Stimulated activated CD4-positive, alpha-beta T cell treated with anti-CD3 and anti-CD28 coated beads, Interleukin-1b, Interleukin-23, amount 100 ng/mL, for 1 hour (primary cell): ENCODE measurements around the gene NUDT17.
"Not testable (repeated sequence)": the region's sequence is repeated elsewhere in the genome, so short reads cannot be mapped to it uniquely, and the experiment has no call there.

Experiments
- DNase-seq, 2 donors: peaks; one replicate each; pipeline ENCODE4 v3.0.0-alpha.2; 2020; ENCODE audit warnings: low read depth in 2 of 2

The NUDT17 gene, protein sequence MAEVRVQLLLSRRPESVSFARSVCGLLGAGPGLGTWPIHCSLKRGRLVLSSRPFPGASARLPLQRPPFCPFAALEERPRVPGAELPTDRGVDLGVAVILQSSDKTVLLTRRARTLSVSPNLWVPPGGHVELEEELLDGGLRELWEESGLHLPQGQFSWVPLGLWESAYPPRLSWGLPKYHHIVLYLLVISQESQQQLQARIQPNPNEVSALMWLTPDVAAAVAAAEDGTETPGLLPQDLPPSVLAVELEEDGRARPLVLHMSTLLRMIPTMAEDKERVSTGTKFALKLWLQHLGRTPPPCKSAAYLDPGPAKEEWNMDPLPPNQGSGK

DNA sequence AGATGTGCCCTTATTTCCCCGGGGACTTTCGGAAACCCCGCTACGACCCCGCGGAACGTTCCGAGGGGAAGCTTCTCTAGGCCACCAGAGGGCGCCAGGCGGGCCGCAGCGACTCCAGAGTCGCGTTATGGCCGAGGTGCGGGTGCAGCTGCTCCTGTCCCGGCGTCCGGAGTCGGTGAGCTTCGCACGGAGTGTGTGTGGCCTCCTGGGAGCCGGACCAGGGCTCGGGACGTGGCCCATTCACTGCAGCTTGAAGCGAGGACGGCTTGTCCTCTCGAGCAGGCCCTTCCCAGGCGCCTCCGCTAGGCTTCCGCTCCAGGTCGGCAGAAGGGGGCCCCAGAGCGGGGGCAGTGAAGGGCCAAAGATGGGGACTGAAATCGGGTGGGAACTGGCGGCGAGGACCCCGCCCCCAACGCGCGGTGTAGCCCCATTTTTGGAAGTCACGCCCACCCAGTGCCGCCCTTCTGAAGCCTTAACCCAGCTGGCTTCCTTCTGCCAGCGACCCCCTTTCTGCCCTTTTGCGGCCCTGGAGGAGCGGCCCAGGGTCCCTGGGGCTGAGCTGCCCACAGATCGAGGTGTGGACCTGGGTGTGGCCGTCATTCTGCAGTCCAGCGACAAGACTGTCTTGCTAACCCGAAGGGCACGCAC, at the start of gene NUDT17:
Gene NUDT17 (plus strand): TSS at position 117 of the 648 bp plus-strand sequence. CDS start 11 bp downstream, at position 128.
- DNase-seq: peak; percentile 44 to 58

DNA sequence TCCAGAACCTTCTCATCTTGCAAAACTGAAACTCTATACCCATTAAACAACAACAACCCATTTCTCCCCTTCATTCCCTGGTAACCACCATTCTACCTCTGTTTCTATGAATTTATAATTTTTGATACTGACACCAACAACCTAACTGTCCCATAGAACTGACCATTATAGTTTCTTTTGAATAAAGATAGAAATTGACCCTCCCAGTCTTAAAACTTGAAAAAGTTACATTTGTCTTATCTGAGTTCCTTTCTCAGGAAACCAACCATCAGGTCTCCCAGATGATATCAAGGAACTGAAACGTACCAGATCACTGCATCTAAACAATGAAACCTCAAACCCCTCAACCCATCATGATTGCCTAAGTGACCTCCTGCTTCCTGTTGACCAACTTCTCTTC, 48.7 kb upstream of the NUDT17 start:
- no peak for DNase-seq

DNA sequence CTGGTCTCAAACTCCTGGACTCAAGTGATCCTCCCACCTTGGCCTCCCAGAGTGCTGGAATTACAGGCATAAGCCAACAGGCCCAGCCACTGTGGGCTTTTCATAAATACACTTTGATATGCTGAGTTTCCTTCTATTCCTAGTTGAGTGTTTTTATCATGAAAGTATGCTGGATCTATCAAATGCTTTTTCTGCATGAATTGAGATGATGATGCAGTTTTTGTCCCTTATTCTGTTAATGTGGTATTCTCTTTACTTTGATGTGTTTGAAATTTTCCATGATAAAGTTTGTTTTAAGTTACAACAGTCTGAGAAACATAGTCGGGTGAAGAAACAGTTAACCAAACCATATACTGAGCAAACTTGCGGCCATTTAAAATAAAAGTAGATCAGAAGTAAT, 45.6 kb upstream of the NUDT17 start:
- no peak for DNase-seq

DNA sequence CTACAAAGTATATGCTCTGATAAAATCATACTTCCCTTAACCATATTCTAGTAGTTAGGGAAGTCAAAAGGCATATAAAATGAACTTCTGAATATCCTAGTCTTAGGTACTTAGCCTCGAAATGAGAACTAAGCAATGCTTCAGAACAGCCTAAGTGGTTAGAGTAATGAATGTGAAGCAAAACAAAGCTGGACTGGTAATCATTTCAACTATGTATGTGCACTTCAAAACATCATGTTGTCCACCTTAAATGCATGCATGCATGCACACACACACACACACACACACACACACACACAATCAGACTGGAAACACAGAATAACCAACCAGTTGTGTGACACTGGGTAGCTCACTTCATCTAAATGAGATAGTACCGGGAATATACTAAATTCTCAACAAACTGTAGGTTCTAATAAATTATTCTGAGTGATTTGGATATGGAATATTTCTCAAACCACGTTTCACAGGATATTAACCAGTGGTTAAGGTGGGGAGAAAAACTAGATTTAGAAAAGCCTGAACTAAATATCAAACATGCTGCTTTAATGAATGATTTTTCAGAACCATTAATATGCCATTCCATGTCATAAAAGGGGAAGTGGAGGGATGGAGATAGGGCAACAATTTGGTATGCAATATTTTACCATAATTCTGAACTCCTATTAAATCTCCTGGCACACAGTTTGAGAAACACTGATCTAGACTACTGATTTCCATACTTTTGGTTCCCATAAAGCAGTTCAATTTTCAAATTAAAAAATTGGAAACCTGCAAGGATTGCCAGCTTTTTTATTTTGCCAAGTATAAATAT, 41.0 kb upstream of the NUDT17 start:
- no peak for DNase-seq

DNA sequence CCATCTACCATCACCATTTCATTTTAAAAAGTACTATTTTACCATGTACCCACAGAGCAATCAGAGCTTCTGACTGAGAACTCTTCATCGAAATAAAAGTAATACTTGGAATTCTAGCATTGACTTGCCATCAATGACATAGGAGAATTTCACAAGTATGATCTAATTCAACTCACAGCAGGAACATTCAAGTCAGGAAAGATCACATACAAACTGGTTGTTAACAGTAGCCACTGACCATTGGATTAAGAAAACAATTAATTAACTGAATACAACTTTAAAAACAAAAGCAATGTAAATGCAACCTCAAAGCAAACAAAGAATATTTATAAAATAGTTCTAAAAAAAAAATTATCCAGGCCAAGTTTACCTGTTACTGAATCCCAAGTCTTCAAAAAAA, 40.4 kb upstream of the NUDT17 start:
- no peak for DNase-seq

DNA sequence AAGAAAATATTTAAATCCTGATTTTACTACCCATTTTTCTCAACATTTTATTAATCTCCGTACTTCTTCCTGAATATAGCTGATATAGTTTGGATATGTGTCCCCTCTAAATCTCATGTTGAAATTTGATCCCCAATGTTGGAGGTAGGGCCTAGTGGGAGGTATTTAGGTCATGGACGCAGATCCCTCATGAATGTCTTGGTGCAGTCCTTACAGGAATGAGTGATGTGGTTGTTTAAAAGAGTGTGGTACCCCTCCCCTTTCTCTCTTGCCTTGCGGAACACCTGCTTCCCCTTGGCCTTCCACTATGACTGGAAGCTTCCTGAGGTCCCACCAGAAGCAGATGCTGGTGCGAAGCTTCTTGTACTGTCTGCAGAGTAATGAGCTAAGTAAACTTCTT, 39.0 kb upstream of the NUDT17 start:
- DNase-seq: no peak

DNA sequence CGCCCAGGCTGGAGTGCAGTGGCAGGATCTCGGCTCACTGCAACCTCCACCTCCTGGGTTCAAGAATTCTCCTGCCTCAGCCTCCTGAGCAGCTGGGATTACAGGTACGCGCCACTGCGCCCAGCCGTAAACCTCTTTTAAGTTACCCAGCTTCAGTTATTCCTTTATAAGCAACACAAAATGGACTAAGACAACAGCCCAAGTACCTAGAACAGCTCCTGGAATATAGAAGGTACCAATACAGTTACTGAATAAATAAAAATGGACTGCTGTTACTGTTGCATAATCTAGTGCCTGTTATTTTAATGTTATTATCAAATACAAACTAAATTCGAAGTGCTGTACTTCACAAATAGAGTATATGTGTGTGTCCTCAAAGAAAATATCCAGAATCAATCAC, 38.6 kb upstream of the NUDT17 start:
- DNase-seq: no peak

DNA sequence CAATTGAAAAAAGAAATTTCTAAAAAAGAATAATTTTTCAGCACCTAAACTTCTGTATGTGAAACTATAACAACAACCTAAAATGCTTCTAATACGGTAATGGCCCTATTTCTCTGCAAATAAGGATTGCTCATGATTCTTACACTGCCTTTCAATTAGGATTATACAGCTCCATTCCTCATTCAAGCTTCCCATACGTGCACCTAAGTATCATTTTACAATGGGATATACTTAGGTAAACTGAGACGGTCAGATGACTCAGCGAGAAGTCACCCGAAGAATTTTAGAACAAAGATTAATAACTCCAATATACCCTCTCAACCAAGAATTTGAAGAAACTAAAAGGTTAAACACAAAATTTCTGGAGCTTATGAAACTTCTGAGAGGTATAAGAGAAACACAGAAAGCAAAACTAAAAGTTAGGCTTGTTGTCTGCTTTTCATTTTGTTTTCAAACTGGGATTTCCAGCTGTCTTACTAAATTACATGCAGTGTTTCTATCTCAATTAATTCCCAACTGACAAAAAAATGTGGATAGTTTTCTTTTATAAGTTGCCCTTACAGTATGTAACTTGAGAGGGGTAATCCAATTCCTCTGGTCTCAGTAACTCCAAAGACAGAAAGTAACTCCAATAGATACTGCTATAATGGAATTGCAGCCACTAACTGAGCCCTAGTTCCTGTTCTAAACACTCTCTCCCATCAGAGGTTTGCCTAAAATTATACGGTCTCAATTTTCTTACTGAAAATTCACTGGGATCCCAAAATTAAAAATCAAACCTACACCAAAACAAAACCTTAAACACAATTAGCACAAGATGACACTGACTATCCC, 32.2 kb upstream of the NUDT17 start:
- DNase-seq: not testable (repeated sequence)

DNA sequence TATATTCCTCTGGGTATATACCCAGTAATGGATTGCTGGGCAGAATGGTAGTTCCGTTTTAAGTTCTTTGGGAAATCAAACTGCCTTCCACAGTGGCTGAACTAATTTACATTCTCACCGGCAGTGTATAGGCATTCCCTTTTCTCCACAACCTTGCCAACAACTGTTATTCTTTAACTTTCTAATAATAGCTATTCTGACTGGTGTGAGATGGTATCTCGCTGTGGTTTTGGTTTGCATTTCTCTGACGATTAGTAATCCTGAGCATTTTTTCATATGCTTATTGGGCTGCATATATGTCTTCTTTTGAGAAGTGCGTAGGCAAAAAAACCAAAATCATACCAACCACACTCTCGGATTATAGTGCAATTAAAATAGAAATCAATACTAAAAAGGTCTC, 27.3 kb upstream of the NUDT17 start:
- not testable (repeated sequence) for DNase-seq

DNA sequence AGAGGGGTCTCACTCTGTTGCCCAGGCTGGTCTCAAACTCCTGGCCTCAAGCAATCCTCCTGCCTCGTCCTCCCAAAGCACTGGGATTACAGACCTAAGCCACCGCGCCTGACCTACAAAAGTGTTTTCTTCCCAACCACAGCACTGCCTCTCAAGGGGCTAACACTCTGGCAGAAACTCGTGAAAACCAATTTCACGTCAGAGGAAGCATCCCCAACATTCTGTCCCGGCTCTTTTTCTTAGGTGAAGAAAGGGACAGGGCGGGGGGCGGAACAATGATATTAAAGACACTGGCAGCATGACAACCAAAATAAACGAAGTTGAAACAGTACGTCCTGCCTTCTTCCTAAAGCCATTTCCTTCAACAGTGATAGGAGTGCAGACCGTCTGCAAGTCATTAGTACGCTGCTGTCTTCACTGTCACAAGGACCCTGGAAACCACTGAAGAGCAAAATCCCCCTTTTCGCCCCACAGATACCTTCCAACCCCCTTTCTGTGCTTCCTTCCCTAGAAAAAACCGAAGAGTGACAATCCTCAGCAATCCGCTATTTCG, 22.6 kb upstream of the NUDT17 start:
- DNase-seq: not testable (repeated sequence)

DNA sequence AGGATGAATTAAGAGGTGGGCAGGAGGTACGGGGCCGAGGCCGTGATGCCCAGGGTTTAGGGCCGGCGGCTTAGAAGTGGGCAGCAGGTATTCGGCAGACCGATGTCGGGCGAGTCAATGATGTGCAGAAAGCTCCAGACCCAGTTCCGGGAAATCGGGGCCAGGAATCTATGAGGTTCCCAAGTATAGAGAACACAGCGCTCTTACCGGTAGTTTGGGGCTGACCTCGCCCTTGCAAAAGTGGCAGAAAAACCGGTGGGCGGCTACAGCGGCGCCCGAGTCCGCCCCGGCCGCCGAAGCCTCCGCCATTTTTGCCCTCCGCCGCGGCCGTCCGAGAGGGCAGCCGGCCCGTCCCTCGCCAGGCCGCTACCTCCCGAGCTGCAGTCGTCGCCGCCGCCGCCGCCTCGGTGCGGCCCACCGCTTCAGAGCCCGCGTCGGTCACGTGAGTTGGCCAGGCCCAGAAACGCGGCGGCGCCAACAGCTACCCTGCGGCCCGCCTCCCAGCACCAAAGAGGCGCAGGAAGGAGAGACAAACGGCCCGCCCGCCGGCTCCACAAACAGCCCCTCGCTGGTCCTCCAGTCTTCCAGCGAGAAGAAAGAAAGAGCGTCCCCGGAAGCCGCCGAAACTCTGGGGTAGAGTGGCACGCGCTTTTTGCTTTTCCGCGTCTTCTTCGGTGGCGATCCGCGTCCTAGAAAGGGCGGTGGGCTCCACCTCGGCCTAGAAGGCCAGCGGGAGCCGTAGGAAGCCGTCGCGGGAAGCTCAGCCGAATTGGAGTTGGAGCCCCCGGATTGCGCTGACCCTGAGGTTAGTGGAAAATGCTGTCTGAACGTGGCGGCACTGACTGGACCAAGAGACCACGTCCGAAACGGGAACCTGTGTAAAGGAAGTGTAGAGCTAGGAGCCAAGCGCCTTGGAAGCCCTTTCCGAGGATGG, 21.6 kb upstream of the NUDT17 start, which contains the start of the genes POLR3C and RNF115:
Gene POLR3C (plus strand): TSS at position 636 of the 934 bp plus-strand sequence. CDS start 1,577 bp downstream, outside the sequence.
Gene RNF115 (minus strand): TSS at position 531 of the 934 bp plus-strand sequence. CDS start 222 bp downstream, at position 309.
- peak; percentile 60 to 62 for DNase-seq

DNA sequence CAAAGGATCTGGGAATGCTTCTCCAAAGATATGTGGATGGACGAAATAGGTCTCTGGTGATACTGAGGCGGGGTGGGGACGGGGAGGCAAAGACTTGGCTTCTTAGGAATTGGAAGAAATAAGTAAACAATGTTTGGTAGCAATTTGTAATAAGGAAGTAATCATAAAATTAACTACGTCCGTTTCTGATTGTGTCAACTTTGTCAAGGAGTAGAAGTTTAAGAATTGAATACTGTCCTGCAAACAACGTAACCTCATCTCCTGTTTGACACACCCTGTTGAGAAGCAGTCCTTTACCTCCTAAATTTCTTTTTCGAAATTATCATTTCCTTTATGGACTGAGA, 21.0 kb upstream of the NUDT17 start:
- DNase-seq: no peak

DNA sequence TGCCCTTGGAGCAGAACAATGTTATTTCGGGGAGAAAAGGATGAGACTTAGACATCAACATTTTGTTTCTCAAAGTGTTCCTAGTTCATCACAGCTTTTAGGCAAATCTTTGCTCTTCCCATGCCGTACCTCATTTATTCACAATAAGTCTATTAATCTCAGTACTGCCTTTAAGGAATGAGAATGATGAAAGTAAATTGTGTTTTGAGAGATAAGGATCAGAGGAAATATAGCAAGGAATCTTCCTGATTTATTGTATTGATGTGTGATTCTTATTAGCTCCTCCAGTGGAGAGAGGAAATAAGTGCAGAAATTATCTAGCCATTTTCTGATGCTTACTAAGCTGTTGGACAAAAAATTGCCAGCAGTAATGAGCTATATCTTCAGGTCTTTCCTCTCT, 19.4 kb upstream of the NUDT17 start:
- no peak for DNase-seq

DNA sequence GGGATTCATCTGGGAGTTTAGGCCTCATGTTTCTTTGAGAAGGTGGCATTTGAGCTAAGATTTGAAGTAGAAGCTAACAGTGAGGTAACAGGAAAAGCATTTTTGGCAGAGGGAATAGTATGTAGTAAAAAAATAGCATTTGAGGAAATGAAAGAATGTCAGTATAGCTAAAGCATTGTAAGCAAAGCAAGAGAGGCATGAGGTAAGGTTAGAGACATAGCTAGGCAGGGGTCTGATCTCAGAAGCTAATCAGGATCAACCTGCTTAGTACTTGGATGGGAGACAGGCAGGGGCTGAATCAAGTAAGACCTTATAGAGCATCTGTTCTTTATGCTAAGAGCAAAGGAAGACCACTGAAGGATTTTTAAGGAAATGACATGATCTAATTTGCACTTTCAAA, 17.5 kb upstream of the NUDT17 start:
- no peak for DNase-seq

DNA sequence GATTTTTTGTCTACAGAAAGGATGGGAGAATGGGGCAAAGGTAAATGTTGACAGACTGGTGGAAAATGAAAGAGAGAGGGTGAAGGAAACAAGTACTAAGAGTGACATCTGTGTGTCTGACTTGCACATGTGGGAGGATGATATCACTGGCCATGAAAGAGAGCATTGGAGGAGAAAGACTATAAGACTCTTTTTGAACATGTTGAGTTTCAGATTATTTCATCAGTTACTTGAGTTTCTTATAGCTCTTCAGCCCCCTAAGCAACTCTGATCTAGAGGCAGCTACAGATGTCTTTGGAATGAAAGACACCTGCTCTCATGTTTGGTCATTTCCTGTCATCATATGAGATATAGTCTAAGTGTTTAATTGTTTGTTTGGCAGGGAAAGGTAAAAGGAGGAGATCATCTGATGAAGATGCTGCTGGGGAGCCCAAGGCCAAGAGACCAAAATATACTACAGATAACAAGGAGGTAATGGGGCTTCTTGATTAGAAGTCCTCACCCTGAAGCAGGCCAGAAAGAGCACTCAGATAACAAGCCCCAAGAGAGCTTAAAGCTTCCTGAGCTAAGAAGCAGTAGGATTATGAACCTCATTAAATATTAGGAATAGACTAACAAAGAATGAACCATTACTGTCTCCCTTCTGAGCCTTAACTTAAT, 16.9 kb upstream of the NUDT17 start:
- DNase-seq: no peak

DNA sequence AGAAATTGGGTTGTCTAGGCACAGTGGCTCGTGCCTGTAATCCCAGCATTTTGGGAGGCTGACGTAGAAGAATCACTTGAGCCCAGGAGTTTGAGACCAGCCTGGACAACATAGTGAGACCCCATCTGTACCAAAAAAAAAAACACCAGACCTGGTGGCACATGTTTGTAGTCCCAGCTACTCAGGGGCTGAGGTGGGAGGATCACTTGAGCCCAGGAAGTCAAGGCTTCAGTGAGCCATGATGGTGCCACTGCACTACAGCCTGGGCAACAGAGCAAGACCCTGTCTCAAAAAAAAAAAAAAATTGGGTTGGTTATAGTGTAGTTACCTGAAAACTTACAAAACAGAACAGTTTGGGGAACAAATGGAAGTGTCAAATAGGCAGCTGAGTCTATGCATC, 14.6 kb upstream of the NUDT17 start:
- not testable (repeated sequence) for DNase-seq

DNA sequence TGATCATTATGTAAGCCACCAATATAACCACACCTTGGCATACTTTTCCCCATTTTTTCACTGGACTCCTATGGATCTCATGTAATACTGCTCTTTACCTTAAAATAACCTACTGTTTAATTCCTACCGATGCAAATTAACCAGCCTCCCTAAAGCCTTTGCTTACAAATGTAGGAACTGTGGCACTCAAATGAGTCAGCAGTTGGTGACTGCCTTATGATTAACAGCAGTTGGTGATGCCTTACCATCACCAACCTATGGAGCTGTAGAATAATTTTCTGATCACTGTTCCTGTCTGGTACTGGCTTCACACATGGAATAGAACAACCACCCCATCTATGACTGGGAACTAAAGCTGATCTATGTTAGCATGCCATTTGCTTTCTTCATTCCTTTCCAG, 7.8 kb upstream of the NUDT17 start:
- DNase-seq: no peak

DNA sequence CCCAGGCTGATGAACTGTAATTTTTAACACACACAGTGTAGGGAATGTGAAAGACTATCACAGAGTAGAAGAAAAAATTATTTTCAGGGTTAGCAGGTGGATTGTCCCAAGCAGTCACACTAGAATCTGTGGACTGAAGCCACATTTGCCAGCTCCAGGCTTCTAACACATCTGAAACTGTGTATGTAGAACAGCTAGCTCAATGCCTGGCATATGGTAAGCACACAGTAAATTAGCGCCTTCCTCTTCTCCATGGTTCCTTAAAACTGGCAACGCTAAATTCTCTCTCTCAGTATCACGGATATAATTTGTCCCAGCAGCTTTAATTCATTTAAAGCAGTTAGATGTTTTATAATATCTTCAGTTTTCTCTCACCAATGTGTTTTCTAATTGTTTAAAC, 2.4 kb upstream of the NUDT17 start:
- no peak for DNase-seq

DNA sequence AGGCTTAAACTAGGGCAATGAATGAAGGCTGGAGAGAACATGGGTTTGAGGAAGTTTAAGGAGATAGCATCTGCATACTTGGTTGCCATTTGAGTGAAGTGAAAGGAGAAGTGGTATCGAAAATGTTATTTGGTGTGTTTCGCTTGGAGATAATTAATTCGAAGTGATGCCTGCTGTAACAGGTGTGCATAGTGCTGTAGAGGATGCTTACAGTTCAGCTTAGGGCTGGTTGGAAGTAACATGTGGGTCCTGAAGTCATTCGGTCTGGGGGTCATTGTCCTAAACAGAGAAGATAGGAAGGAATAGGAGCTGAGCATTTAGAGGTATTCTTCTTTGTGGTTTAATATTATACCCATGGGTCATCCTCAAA, 301 bp upstream of the NUDT17 start:
- DNase-seq: no peak

DNA sequence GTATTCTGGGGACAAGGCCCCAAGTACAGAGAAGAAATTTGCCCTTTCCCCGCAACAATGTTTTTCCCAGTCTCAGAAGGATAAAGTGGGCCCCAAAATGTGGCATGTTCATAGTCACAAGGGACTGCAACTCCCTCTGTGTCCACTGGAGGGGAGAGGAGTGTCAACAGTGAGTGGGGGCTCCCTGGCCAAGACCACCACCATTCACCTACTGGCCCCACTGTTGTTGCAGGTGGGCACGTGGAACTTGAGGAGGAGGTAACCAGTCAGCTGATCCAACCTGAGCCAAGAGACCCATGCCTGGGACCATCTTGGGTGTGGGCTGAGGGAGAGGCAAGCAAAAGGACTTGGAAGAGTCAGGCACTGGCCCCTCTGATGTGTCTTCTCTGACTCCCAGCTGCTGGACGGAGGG, 777 bp downstream of the NUDT17 start:
- DNase-seq: no peak
